A673 (cell line): ENCODE measurements around the gene FRMD6. TPM values are rescaled to one million over a fixed set of nuclear protein-coding genes. Genes with fewer than 3 reads are reported as not detected.

Experiments
- BruUV-seq: library from RNA; stranded (reverse); fragments of 400-500 nt; replicated peaks from 2 replicates; lab custom pipeline; 2021; lab: Mats Ljungman, UMichigan
- CTCF ChIA-PET: fragments of 300-600 bp; sonication (Branson Sonifier 250); formaldehyde crosslinking; loops from one replicate; lab custom pipeline; 2022; ENCODE audit warnings: antibody characterized with exemption; lab: Charles Lee
- POLR2A ChIA-PET: fragments of 300-600 bp; sonication (Branson Sonifier 250); formaldehyde crosslinking; loops from one replicate; lab custom pipeline; 2022; ENCODE audit warnings: antibody characterized with exemption; ENCODE audit not compliant: low non-redundant PET; lab: Charles Lee
- DNase-seq: peaks from one replicate; pipeline ENCODE4 v3.0.0-alpha.2; 2015; ENCODE audit warnings: low spot score
- H3K27ac ChIP-seq: fragments of 200-600 bp; sonication (generic); 2 replicates; pipeline ENCODE4 v1.5.1; 2016; ENCODE audit warnings: mixed run types, low read depth, mild to moderate bottlenecking, mixed read lengths, antibody characterized with exemption, low read length; ENCODE audit not compliant: poor library complexity, severe bottlenecking
- H3K27me3 ChIP-seq: fragments of 200-600 bp; sonication (generic); replicated peaks from 2 replicates; pipeline ENCODE4 v1.6.1; 2017; ENCODE audit warnings: mixed run types, low read depth, mild to moderate bottlenecking, mixed read lengths, antibody characterized with exemption, low read length; ENCODE audit not compliant: insufficient read depth, poor library complexity
- H3K36me3 ChIP-seq: fragments of 200-600 bp; sonication (generic); 2 replicates; pipeline ENCODE4 v1.6.1; 2016; ENCODE audit warnings: mixed run types, mild to moderate bottlenecking, mixed read lengths, antibody characterized with exemption, low read length; ENCODE audit not compliant: insufficient read depth, poor library complexity, severe bottlenecking
- H3K4me1 ChIP-seq: fragments of 200-600 bp; sonication (generic); 2 replicates; pipeline ENCODE4 v1.6.1; 2017; ENCODE audit warnings: mixed run types, mild to moderate bottlenecking, mixed read lengths, antibody characterized with exemption, low read length; ENCODE audit not compliant: insufficient read depth, poor library complexity, severe bottlenecking
- H3K4me3 ChIP-seq: fragments of 200-600 bp; sonication (generic); 2 replicates; pipeline ENCODE4 v1.5.1; 2016; ENCODE audit warnings: low read depth, mixed run types, mild to moderate bottlenecking, mixed read lengths, low read length; ENCODE audit not compliant: poor library complexity, severe bottlenecking
- H3K9me3 ChIP-seq: fragments of 200-600 bp; sonication (generic); 2 replicates; pipeline ENCODE4 v1.6.1; 2016; ENCODE audit warnings: mixed run types, low read depth, mild to moderate bottlenecking, mixed read lengths, antibody characterized with exemption, low read length; ENCODE audit not compliant: poor library complexity, severe bottlenecking
- EZH2 ChIP-seq: fragments of 200-600 bp; sonication (generic); IDR thresholded peaks from 2 replicates; pipeline ENCODE4 v1.6.1; 2017; ENCODE audit warnings: borderline replicate concordance, low read depth, mild to moderate bottlenecking, mixed read lengths, antibody characterized with exemption, low read length; ENCODE audit not compliant: poor library complexity, severe bottlenecking
- intact Hi-C: fragments of 100-400 bp; cut with micrococcal nuclease; formaldehyde crosslinking; loops from one replicate; pipeline ENCODE4 v1.10.0; 2022; ENCODE audit not compliant: unreplicated experiment
- total RNA-seq: library from RNA; stranded (reverse); gene quantifications from 2 replicates; pipeline ENCODE4 v1.2.3, GENCODE V29; 2021
- TF ChIP-seq, protein P1 (sequence below): fragments of 300-800, 200-600 bp; sonication (generic); conservative IDR thresholded peaks from 2 replicates; pipeline ENCODE4 v1.5.1; 2017; ENCODE audit warnings: low read depth, mild to moderate bottlenecking, antibody characterized with exemption, low read length, moderate library complexity, mixed read lengths

Gene FRMD6
- total RNA-seq, 1 experiment from 2014 or later: 27.6 TPM

DNA sequence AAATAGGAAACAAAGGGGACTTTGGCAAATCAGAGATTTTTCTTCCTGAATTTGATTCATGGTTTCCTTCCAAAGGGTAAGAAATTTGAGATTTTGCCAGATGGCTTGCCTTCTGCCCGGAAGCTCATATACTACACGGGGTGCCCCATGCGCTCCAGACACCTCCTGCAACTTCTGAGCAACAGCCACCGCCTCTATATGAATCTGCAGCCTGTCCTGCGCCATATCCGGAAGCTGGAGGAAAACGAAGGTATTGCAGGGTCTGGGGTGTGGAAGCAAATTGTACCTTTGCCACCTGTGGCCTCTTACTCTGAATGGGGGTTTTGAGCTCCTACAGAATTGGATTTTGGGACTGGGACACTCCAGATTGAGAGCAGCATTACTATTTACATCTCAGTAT, 63.5 kb downstream of the FRMD6 start:
- POLR2A ChIA-PET: no interaction called here
- BruUV-seq: no TSS peak
- no peak overlapping the region for H3K27ac ChIP-seq
- H3K9me3 ChIP-seq: no peaks in the 10 kb centered on the region
- no peak overlapping the region for H3K4me3 ChIP-seq
- TF ChIP-seq, protein P1, sequence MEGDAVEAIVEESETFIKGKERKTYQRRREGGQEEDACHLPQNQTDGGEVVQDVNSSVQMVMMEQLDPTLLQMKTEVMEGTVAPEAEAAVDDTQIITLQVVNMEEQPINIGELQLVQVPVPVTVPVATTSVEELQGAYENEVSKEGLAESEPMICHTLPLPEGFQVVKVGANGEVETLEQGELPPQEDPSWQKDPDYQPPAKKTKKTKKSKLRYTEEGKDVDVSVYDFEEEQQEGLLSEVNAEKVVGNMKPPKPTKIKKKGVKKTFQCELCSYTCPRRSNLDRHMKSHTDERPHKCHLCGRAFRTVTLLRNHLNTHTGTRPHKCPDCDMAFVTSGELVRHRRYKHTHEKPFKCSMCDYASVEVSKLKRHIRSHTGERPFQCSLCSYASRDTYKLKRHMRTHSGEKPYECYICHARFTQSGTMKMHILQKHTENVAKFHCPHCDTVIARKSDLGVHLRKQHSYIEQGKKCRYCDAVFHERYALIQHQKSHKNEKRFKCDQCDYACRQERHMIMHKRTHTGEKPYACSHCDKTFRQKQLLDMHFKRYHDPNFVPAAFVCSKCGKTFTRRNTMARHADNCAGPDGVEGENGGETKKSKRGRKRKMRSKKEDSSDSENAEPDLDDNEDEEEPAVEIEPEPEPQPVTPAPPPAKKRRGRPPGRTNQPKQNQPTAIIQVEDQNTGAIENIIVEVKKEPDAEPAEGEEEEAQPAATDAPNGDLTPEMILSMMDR: no peak
- no peak for TF ChIP-seq EZH2
- CTCF ChIA-PET: no interaction called here
- DNase-seq: no peak
- peaks cover 23% of the 10 kb centered on the region for H3K36me3 ChIP-seq
- H3K4me1 ChIP-seq: no peaks in the 10 kb centered on the region
- H3K27me3 ChIP-seq: no peaks in the 10 kb centered on the region
- intact Hi-C loops: no loop called here

DNA sequence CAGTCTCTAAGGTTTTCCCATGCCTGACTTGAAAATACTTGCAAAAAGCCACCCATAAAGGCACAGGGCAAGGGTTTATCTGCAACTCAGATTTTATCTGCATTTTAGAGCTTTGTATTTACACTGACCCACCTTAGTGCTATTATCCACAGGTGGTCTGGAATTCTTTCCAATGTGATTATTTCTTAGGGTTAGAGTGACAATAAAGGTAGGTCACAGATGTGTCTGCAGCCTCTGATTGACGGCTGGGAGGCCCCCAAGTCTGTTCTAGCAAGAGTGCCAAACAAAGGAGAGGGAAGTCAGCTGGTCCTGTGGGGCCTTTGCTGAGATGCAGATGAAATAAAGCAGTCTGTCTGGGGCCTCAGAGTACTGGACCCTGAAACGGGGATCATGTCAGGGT, 64.0 kb downstream of the FRMD6 start:
- no peaks in the 10 kb centered on the region for H3K9me3 ChIP-seq
- no peak for TF ChIP-seq EZH2
- TF ChIP-seq, protein P1: no peak
- peaks cover 28% of the 10 kb centered on the region for H3K36me3 ChIP-seq
- H3K4me1 ChIP-seq: no peaks in the 10 kb centered on the region
- ChIA-PET POLR2A (no interaction called here), CTCF (no interaction called here)
- no peak overlapping the region for H3K27ac ChIP-seq
- H3K4me3 ChIP-seq: no peak overlapping the region
- intact Hi-C loops: no loop called here
- no peak for DNase-seq
- H3K27me3 ChIP-seq: no peaks in the 10 kb centered on the region
- BruUV-seq: no TSS peak

DNA sequence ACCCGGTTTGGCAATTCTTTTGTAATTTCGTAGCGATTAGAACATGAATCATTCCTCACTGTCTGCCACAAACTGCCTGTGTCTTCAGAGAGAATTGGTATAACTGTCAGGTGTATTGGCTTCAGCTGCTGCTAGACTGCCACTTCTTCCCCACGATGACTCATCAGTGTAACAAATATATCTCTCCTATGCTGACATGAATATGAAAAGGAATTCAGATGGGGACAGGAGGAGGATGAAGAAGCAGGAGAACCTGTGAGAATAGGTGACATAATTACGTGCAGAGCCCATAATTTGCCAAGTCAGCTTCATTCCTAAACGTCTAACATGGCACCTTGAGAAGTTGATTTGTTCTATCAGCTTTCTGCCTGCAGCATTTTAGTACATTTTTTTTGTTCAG, 64.9 kb downstream of the FRMD6 start:
- BruUV-seq: no TSS peak
- H3K4me3 ChIP-seq: no peak overlapping the region
- TF ChIP-seq, protein P1: no peak
- TF ChIP-seq EZH2: no peak
- ChIA-PET CTCF (no interaction called here), POLR2A (no interaction called here)
- intact Hi-C loops: no loop called here
- H3K27me3 ChIP-seq: no peaks in the 10 kb centered on the region
- H3K27ac ChIP-seq: no peak overlapping the region
- no peak for DNase-seq
- H3K4me1 ChIP-seq: no peaks in the 10 kb centered on the region
- no peaks in the 10 kb centered on the region for H3K9me3 ChIP-seq
- peaks cover 28% of the 10 kb centered on the region for H3K36me3 ChIP-seq
